WI38 (cell line): ENCODE results near the gene CHST12.
A peak's percentile ranks its signal among the peaks of the same experiment; 100 is the strongest.
"Not testable (repeated sequence)": the region's sequence is repeated elsewhere in the genome, so short reads cannot be mapped to it uniquely, and the experiment has no call there.

ENCODE experiments used
- H3K4me3 ChIP-seq: 2 replicates; pipeline ENCODE4 v1.5.1; 2011; ENCODE audit warnings: low read depth, mild to moderate bottlenecking, control low read depth, low read length
- CTCF ChIP-seq: IDR thresholded peaks from 2 replicates; pipeline ENCODE4 v1.5.1; 2012; ENCODE audit warnings: low read depth, mild to moderate bottlenecking, control low read depth, low read length

CHST12 gene

GRCh38 chr7:2416650-2417049 lies 13.2 kb downstream of the CHST12 start:
- TF ChIP-seq CTCF: no peak
- no peak overlapping the region for H3K4me3 ChIP-seq

- H3K4me3 ChIP-seq: not testable (repeated sequence)
Measured at GRCh38 chr7:2417178-2417577, 13.8 kb downstream of the CHST12 start.

- no peak for TF ChIP-seq CTCF
- no peak overlapping the region for H3K4me3 ChIP-seq
Measured at GRCh38 chr7:2417981-2418481, 14.6 kb downstream of the CHST12 start.

- TF ChIP-seq CTCF: no peak
- no peak overlapping the region for H3K4me3 ChIP-seq
Measured at GRCh38 chr7:2420216-2420933, 17.0 kb downstream of the CHST12 start.

GRCh38 chr7:2421943-2422310 lies 18.5 kb downstream of the CHST12 start:
- no peak overlapping the region for H3K4me3 ChIP-seq

GRCh38 chr7:2425749-2426148 lies 22.3 kb downstream of the CHST12 start:
- no peak overlapping the region for H3K4me3 ChIP-seq
- TF ChIP-seq CTCF: no peak

More at GRCh38 chr7:2421943-2422310, 18.5 kb downstream of the CHST12 start:
- no peak for TF ChIP-seq CTCF

GRCh38 chr7:2431260-2431867 lies 28.0 kb downstream of the CHST12 start:
- no peak overlapping the region for H3K4me3 ChIP-seq
- TF ChIP-seq CTCF: peak; percentile 59
